HL-60 (cell line): ENCODE results near the gene KDELR3.

Experiments
- DNase-seq, 2 experiments: peaks; one replicate each; pipeline ENCODE4 v3.0.0-alpha.2; 2010 to 2020; ENCODE audit warnings: low read depth in 1 of 2, low spot score in 1 of 2
- H3K27ac ChIP-seq: fragments of 250-450 bp; sonication (Bioruptor Pico); replicated peaks from 2 replicates; pipeline ENCODE4 v1.5.1; 2020; ENCODE audit warnings: mild to moderate bottlenecking, moderate library complexity
- H3K27me3 ChIP-seq: fragments of 250-450 bp; sonication (Bioruptor Pico); 2 replicates; pipeline ENCODE4 v1.5.1; 2021; ENCODE audit warnings: mild to moderate bottlenecking, moderate library complexity; ENCODE audit not compliant: insufficient read depth, poor library complexity, severe bottlenecking
- H3K4me3 ChIP-seq: replicated peaks from 2 replicates; pipeline ENCODE4 v1.5.1; 2011; ENCODE audit warnings: mild to moderate bottlenecking, control low read depth, low read length; ENCODE audit not compliant: insufficient read depth
- GABPA ChIP-seq: IDR thresholded peaks from 2 replicates; pipeline ENCODE4 v1.6.1; 2012; ENCODE audit warnings: low read depth
- POLR2AphosphoS5 ChIP-seq: IDR thresholded peaks from 2 replicates; pipeline ENCODE4 v1.6.1; 2012; ENCODE audit warnings: low read depth
- SPI1 ChIP-seq: IDR thresholded peaks from 2 replicates; pipeline ENCODE4 v1.6.1; 2012; ENCODE audit warnings: low read depth, mild to moderate bottlenecking, borderline replicate concordance
- TF ChIP-seq, protein P1 (sequence below): IDR thresholded peaks from one replicate; pipeline ENCODE4 v1.5.1; 2011; ENCODE audit warnings: low read length, control low read depth, inconsistent platforms; ENCODE audit not compliant: insufficient read depth
- TF ChIP-seq, protein P2 (sequence below): IDR thresholded peaks from 2 replicates; pipeline ENCODE4 v1.6.1; 2012; ENCODE audit warnings: low read depth; ENCODE audit not compliant: insufficient replicate concordance

KDELR3 gene

DNA sequence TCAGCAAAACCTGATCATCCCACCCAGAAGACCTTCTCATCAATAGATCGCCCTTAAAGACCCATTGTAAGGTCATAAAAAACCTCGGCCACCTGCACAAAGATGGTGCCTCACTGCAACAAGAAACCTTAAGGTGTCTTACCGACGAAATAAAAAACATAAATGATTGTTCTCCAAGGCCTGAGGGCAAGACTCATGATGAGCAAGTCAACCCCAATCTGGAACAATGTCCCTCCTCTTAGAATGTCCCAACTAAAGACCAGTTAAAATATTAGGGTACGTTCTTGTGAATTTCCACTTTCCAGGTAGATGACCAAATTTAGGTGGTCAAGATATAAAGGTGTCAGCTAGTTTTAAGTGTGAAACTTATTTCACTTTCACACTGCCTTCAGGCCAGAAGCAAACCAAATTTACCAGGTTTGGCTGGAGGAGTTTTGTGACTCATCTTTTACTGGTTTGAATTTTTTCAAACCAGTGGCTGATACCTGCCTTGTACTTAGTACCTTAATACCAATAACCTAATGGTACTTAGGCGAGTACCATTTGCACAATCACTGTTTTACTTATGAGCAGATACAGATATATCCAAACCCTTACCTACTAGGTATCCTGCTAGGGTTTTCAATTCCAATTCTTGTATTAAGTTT is 14.9 kb downstream of the KDELR3 start:
- Histone ChIP-seq H3K4me3 (no peak overlapping the region), H3K27ac (no peak overlapping the region), H3K27me3 (no peaks in the 10 kb centered on the region)
- no peak for DNase-seq
- TF ChIP-seq GABPA = no peak
- TF ChIP-seq, protein P1, sequence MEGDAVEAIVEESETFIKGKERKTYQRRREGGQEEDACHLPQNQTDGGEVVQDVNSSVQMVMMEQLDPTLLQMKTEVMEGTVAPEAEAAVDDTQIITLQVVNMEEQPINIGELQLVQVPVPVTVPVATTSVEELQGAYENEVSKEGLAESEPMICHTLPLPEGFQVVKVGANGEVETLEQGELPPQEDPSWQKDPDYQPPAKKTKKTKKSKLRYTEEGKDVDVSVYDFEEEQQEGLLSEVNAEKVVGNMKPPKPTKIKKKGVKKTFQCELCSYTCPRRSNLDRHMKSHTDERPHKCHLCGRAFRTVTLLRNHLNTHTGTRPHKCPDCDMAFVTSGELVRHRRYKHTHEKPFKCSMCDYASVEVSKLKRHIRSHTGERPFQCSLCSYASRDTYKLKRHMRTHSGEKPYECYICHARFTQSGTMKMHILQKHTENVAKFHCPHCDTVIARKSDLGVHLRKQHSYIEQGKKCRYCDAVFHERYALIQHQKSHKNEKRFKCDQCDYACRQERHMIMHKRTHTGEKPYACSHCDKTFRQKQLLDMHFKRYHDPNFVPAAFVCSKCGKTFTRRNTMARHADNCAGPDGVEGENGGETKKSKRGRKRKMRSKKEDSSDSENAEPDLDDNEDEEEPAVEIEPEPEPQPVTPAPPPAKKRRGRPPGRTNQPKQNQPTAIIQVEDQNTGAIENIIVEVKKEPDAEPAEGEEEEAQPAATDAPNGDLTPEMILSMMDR = no peak
- no peak for TF ChIP-seq SPI1
- TF ChIP-seq, protein P2, sequence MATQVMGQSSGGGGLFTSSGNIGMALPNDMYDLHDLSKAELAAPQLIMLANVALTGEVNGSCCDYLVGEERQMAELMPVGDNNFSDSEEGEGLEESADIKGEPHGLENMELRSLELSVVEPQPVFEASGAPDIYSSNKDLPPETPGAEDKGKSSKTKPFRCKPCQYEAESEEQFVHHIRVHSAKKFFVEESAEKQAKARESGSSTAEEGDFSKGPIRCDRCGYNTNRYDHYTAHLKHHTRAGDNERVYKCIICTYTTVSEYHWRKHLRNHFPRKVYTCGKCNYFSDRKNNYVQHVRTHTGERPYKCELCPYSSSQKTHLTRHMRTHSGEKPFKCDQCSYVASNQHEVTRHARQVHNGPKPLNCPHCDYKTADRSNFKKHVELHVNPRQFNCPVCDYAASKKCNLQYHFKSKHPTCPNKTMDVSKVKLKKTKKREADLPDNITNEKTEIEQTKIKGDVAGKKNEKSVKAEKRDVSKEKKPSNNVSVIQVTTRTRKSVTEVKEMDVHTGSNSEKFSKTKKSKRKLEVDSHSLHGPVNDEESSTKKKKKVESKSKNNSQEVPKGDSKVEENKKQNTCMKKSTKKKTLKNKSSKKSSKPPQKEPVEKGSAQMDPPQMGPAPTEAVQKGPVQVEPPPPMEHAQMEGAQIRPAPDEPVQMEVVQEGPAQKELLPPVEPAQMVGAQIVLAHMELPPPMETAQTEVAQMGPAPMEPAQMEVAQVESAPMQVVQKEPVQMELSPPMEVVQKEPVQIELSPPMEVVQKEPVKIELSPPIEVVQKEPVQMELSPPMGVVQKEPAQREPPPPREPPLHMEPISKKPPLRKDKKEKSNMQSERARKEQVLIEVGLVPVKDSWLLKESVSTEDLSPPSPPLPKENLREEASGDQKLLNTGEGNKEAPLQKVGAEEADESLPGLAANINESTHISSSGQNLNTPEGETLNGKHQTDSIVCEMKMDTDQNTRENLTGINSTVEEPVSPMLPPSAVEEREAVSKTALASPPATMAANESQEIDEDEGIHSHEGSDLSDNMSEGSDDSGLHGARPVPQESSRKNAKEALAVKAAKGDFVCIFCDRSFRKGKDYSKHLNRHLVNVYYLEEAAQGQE = no peak
- TF ChIP-seq POLR2AphosphoS5 = no peak; the same call in none of the 2 replicates

DNA sequence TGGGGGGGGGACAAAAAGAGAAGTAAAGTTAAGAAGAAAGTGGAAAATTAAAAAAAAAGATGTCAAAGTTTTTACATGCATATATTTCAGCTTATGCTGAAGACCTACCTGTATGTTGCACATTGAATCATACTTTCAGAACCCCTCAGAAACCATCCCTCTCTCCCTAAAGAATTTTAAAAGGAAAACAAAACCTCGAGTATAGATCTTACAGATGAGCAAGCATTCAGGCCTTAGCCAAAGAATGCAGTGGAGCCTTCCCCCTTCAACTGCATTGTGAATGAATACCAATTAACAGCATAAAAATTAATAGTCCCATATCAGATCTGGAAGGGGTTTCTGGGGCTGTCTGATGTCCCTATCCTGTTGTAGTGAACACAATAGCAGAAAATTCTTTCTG is 16.3 kb downstream of the KDELR3 start:
- Histone ChIP-seq H3K4me3 (no peak overlapping the region), H3K27ac (no peak overlapping the region), H3K27me3 (no peaks in the 10 kb centered on the region)
- no peak for DNase-seq
- no peak for TF ChIP-seq SPI1

DNA sequence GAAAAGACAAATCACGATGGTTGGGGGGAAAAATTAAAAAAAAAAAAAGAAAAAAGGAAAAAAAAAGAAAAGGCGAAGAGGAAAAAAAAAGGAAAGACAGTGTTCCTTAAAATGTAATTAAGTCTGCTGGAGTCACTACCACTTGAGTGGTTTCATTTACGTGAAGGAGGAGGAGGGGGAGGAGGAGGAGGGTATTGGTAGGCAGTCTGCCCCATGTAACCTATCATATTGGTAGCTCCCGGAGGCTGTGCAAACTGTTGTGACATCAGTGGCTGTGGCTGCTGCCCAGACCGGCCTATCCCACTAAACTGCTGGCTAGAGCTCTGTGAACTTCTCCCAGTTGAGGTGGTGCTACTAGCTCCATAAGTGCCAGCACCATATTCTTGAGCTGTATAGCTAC is 17.9 kb downstream of the KDELR3 start:
- H3K27ac ChIP-seq = no peak overlapping the region
- no peak for TF ChIP-seq POLR2AphosphoS5
- TF ChIP-seq, protein P2 = no peak
- TF ChIP-seq GABPA = no peak
- DNase-seq = no peak

DNA sequence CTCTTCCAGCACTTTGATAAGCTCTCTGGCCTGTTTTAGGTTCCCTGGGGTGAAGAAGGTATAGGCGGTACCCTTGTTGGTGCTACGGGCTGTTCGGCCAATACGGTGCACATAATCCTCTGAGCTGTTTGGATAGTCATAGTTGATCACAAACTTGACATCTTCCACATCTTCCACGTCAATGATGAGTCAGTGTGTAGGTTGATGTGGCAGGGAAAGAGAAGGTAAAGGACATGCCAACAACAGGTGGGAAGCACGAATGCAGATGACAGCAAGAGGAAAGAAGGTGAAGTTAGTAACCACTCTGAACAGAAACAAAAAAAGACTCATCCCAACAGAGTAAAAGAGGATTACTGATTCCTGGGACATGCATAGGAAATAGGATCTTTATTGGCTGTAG is 20.1 kb downstream of the KDELR3 start:
- TF ChIP-seq POLR2AphosphoS5 (no peak), SPI1 (no peak)
- TF ChIP-seq, protein P2 = no peak
- no peak for DNase-seq

More for the DNA sequence above, 17.9 kb downstream of the KDELR3 start:
- Histone ChIP-seq H3K4me3 (no peak overlapping the region), H3K27me3 (no peaks in the 10 kb centered on the region)

More for the DNA sequence above, 20.1 kb downstream of the KDELR3 start:
- no peak overlapping the region for H3K4me3 ChIP-seq
- H3K27ac ChIP-seq = no peak overlapping the region
- H3K27me3 ChIP-seq = no peaks in the 10 kb centered on the region
